Thyroid gland (tissue), 4 donors: ENCODE data around the gene NXPH4. TPM values are rescaled to one million over a fixed set of nuclear protein-coding genes. Genes with fewer than 3 reads are reported as not detected.
A peak's percentile ranks its signal among the peaks of the same experiment; 100 is the strongest.

Experiments used
- DNase-seq, 2 donors: peaks; one replicate each; pipeline ENCODE4 v3.0.0-alpha.2; 2019
- H3K27ac ChIP-seq, 3 donors: fragments of 200-600 bp; sonication (generic); 1 replicate in 2 of 3; 2 replicates in 1 of 3; pipeline ENCODE4 v1.5.1; 2016 to 2019; ENCODE audit warnings: mild to moderate bottlenecking in 1 of 3, moderate library complexity in 1 of 3
- H3K27me3 ChIP-seq: fragments of 200-600 bp; sonication (generic); one replicate; pipeline ENCODE4 v1.5.1; 2019
- H3K36me3 ChIP-seq, 2 donors: fragments of 200-600 bp; sonication (generic); one replicate each; pipeline ENCODE4 v1.5.1; 2016 to 2019
- H3K4me1 ChIP-seq, 2 donors: fragments of 200-600 bp; sonication (generic); one replicate each; pipeline ENCODE4 v1.5.1; 2017 to 2019
- H3K4me3 ChIP-seq, 3 donors: fragments of 200-600 bp; sonication (generic); replicated peaks in 1 of 3; 1 replicate in 2 of 3; 2 replicates in 1 of 3; pipeline ENCODE4 v1.5.1; 2016; ENCODE audit warnings: mild to moderate bottlenecking in 1 of 3
- H3K9me3 ChIP-seq: fragments of 200-600 bp; sonication (generic); one replicate; pipeline ENCODE4 v1.5.1; 2017
- POLR2A ChIP-seq, 2 donors: fragments of 450-650 bp; IDR thresholded peaks; one replicate each; pipeline ENCODE4 v1.6.1; 2017; ENCODE audit warnings: antibody characterized with exemption in 2 of 2, mild to moderate bottlenecking in 2 of 2, moderate library complexity in 1 of 2
- WGBS, 2 donors: methylation state at CpG; one replicate each; pipeline ENCODE4 v1.1.5; 2017; 5-methylcytosine and 5-hydroxymethylcytosine counted together
- intact Hi-C: fragments of 100-400 bp; cut with DNase I; formaldehyde crosslinking; loops from one replicate; pipeline ENCODE4 v1.15.1; 2023
- total RNA-seq, 4 donors: library from RNA; depleted of rRNA; stranded (reverse); fragments of >200 nt; gene quantifications; one replicate each; pipeline ENCODE4 v1.2.3, GENCODE V29; 2016
- TF ChIP-seq, protein P1 (sequence below), 6 experiments: fragments of 200-600 bp in 3 of 6; fragments of 450-650 bp in 3 of 6; sonication (generic) in 3 of 6; IDR thresholded peaks; one replicate each; pipeline ENCODE4 v1.5.1; 2016 to 2019; ENCODE audit warnings: antibody characterized with exemption in 6 of 6, mild to moderate bottlenecking in 2 of 6, inconsistent platforms in 1 of 6, moderate library complexity in 1 of 6

The NXPH4 gene
- total RNA-seq, 4 donors from 2014 or later: 0.27 TPM; not detected in 3

- Histone ChIP-seq H3K27ac (no peak overlapping the region), H3K4me3 (peak overlapping the region in 1 of 3 donors; percentile 25), H3K27me3 (peaks cover 30% of the 10 kb centered on the region), H3K4me1 (peaks cover 23 to 52% of the 10 kb centered on the region in 2 donors), H3K9me3 (no peaks in the 10 kb centered on the region), H3K36me3 (peaks cover 11 to 14% of the 10 kb centered on the region in 2 donors)
- WGBS, 2 donors: 5% methylated on average over 41 to 51 of the region's 63 CpGs
- intact Hi-C loops: no loop called here
- no peak for TF ChIP-seq POLR2A (IDR thresholded peaks at IDR 0.05)
- TF ChIP-seq, protein P1, sequence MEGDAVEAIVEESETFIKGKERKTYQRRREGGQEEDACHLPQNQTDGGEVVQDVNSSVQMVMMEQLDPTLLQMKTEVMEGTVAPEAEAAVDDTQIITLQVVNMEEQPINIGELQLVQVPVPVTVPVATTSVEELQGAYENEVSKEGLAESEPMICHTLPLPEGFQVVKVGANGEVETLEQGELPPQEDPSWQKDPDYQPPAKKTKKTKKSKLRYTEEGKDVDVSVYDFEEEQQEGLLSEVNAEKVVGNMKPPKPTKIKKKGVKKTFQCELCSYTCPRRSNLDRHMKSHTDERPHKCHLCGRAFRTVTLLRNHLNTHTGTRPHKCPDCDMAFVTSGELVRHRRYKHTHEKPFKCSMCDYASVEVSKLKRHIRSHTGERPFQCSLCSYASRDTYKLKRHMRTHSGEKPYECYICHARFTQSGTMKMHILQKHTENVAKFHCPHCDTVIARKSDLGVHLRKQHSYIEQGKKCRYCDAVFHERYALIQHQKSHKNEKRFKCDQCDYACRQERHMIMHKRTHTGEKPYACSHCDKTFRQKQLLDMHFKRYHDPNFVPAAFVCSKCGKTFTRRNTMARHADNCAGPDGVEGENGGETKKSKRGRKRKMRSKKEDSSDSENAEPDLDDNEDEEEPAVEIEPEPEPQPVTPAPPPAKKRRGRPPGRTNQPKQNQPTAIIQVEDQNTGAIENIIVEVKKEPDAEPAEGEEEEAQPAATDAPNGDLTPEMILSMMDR (IDR thresholded peaks at IDR 0.05): no peak
- DNase-seq: no peak
Observed at GRCh38 chr12:57237932-57238853, 21.6 kb downstream of the NXPH4 start.

- H3K27me3 ChIP-seq: peaks cover 32% of the 10 kb centered on the region
- intact Hi-C loops: no loop called here
- H3K9me3 ChIP-seq: no peaks in the 10 kb centered on the region
- peak overlapping the region in 1 of 3 donors; percentile 25 for H3K4me3 ChIP-seq
- no peak overlapping the region for H3K27ac ChIP-seq
- TF ChIP-seq, protein P1 (IDR thresholded peaks at IDR 0.05): peak; percentile 97 to 100 (median 100)
- TF ChIP-seq POLR2A (IDR thresholded peaks at IDR 0.05): no peak
- peaks cover 3 to 6% of the 10 kb centered on the region in 2 donors for H3K36me3 ChIP-seq
- WGBS, 2 donors: 4 to 7% methylated on average over 21 to 28 of the region's 47 CpGs
- DNase-seq: peak; percentile 76 to 79
- peaks cover 30 to 60% of the 10 kb centered on the region in 2 donors for H3K4me1 ChIP-seq
Observed at GRCh38 chr12:57238854-57239554, 22.4 kb downstream of the NXPH4 start.

DNA sequence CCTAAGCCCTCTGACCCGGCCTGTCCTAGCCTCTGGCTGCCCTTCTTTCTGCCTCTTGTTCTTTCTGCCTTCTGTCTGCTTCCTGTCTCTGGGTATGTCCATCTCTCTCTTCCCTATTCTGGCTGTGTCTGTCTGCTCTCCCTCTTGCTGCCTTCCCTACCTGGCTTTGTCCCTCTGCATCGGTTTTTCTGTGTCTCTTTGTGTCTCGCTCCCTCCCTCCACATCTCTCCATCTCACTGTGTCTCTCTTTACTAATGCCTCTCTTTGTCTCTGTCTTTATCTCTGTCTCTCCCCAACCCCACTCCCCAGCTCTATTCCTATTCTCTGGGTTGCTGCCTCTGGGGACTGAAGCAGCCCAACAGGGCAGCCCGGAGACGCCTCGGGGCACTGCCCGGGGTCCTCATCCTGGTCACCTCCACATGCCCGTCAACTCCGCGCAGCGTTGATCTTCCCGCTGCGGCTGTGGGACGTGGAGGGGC, 23.0 kb downstream of the NXPH4 start:
- intact Hi-C loops: no loop called here
- no peaks in the 10 kb centered on the region for H3K9me3 ChIP-seq
- WGBS, 2 donors: 2 to 4% methylated on average over 13 to 14 of the region's 14 CpGs
- peaks cover 35% of the 10 kb centered on the region for H3K27me3 ChIP-seq
- peaks cover 31 to 60% of the 10 kb centered on the region in 2 donors for H3K4me1 ChIP-seq
- no peaks in the 10 kb centered on the region for H3K36me3 ChIP-seq
- H3K27ac ChIP-seq: no peak overlapping the region
- H3K4me3 ChIP-seq: peak overlapping the region in 2 of 3 donors; percentile 31 to 40
- TF ChIP-seq, protein P1 (IDR thresholded peaks at IDR 0.05): no peak
- TF ChIP-seq POLR2A (IDR thresholded peaks at IDR 0.05): no peak
- DNase-seq: no peak

DNA sequence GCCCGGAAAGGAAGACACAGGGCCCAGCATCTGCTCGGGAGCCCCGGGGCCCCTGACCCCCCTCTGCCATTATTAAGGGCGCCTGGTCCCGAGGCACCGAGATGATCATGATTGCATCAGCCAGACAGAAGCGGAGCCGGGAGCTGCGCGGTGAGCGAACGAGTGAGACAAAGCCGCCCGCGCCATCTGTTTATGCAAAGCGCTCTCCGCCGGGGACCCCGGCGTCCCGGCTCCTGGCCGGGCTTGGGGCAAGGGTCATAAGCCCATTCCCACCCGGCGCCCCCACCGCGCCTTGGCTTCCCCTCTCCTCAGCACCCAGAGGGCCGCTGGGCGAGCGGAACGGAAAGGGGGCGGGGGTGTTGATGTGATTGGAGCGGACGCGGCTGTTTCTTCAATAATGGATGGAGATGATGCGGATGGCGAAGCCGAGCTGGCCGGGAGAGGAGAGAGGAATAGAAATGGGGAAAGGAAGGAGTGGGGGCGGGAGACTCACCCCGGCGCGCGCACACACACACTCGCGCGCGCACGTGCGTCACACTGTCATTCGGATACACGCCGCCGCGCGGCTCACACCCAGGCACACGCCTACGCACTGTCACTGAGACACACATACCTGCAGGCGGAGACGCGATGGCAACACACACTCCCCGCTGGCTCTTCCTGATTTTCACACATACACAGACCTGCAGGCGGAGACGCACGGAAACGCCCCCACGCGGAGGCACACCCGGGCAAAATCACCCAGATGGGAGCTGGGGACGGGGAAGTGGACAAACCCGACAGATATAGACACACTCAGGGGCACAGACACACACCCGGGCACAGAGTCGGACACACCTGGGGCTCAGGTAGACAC, 23.7 kb downstream of the NXPH4 start:
- intact Hi-C loops: no loop called here
- peaks cover 31 to 60% of the 10 kb centered on the region in 2 donors for H3K4me1 ChIP-seq
- H3K9me3 ChIP-seq: no peaks in the 10 kb centered on the region
- H3K27ac ChIP-seq: no peak overlapping the region
- 1% methylated on average over 45 of the region's 72 CpGs for WGBS, 2 donors
- no peaks in the 10 kb centered on the region for H3K36me3 ChIP-seq
- DNase-seq: peak; percentile 38 to 50
- TF ChIP-seq POLR2A (IDR thresholded peaks at IDR 0.05): no peak
- TF ChIP-seq, protein P1 (IDR thresholded peaks at IDR 0.05): peak in 1 of 6 experiments; percentile 7
- H3K27me3 ChIP-seq: peaks cover 35% of the 10 kb centered on the region
- peak overlapping the region in 2 of 3 donors; percentile 31 to 40 for H3K4me3 ChIP-seq
